GM13977 (cell line): ENCODE data around the gene JMJD7.

ENCODE experiments used
- DNase-seq: peaks from one replicate; pipeline ENCODE4 v3.0.0; 2012; ENCODE audit warnings: low spot score
- in situ Hi-C: fragments of 300-500 bp; cut with MboI; formaldehyde crosslinking; loops from one replicate; pipeline ENCODE4 v1.12.0; 2022; ENCODE audit warnings: low sequenced_read_pairs, low pct_unique_long_range_greater_than_20kb, mixed read lengths, inconsistent platforms; ENCODE audit not compliant: unreplicated experiment
- TF ChIP-seq, protein P1 (sequence below): IDR thresholded peaks from 2 replicates; pipeline ENCODE4 v1.5.1; 2012; ENCODE audit warnings: mild to moderate bottlenecking, control low read depth; ENCODE audit not compliant: insufficient read depth; ENCODE audit errors: extremely low read depth, missing control alignments

Gene JMJD7

DNA sequence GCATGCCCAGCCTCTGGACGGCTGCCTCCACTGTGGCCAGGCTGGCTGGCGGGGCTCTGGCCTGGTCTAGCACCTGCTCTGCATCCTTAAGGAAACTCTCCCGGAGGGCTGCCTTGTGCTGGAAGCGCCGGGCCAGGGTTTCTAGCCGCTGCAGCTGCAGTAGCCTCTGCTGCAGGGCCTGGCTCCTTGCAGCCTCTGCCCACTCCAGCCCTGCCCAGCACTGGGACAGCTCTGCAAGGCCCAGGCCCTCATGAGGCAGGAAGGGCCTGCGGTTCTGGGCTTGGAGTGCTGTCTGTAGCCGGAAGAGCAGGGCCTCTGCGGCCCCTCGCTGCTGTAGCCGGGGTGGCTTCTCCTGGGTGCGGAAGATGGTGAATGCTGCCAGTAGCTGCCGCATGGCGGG is 57.9 kb downstream of the JMJD7 start:
- DNase-seq: no peak
- in situ Hi-C loops: no loop called here
- TF ChIP-seq, protein P1, sequence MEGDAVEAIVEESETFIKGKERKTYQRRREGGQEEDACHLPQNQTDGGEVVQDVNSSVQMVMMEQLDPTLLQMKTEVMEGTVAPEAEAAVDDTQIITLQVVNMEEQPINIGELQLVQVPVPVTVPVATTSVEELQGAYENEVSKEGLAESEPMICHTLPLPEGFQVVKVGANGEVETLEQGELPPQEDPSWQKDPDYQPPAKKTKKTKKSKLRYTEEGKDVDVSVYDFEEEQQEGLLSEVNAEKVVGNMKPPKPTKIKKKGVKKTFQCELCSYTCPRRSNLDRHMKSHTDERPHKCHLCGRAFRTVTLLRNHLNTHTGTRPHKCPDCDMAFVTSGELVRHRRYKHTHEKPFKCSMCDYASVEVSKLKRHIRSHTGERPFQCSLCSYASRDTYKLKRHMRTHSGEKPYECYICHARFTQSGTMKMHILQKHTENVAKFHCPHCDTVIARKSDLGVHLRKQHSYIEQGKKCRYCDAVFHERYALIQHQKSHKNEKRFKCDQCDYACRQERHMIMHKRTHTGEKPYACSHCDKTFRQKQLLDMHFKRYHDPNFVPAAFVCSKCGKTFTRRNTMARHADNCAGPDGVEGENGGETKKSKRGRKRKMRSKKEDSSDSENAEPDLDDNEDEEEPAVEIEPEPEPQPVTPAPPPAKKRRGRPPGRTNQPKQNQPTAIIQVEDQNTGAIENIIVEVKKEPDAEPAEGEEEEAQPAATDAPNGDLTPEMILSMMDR: no peak

DNA sequence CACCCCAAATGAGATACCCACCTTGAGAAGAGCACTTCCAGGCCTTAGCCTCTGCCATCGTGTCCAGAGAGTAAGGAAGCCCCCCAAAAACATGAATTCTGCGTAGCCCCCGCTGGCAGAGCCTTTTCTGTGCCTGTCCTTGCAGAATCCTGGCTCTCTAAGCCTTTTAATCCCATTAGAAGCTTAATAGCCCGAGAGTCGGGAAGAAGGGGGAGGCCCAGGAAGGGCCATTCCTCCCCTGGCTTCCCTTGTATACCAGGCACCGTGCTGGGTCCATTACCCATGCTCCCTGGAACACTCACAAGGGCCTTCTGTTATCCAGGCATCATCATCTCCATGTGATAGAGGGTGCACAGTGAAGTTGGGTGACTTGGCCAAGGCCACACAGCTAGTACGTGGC is 58.8 kb downstream of the JMJD7 start:
- TF ChIP-seq, protein P1: no peak
- DNase-seq: no peak
- in situ Hi-C loops: no loop called here

DNA sequence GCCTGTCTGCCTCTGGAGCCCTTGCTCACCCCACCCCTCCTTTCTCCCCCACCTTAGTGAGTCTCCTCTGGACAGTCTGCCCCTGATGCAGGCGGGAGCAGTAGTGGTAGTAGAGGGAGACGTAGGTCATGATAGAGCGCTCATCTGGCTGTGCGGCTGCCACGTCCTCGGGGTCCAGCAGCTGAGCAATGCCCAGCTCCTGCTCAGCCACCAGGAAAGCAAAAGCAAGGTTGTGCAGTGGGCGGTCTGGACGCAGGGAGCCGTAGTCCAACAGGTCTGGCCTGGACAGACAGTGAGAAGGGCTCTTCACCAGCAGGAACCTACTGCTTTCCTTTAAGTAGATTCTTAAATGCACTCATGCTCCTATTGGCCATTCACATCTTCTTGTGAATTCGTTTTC is 59.3 kb downstream of the JMJD7 start:
- DNase-seq: no peak
- in situ Hi-C loops: no loop called here
- TF ChIP-seq, protein P1: no peak
